Fibroblast of villous mesenchyme (primary cell): Measurements from ENCODE around the gene MBNL1. TPM values are rescaled to one million over a fixed set of nuclear protein-coding genes. Genes with fewer than 3 reads are reported as not detected.

ENCODE experiments used
- DNase-seq: peaks from one replicate; pipeline ENCODE4 v3.0.0-alpha.2; 2010; ENCODE audit warnings: low read depth
- H3K4me3 ChIP-seq: 2 replicates; pipeline ENCODE4 v1.5.1; 2011; ENCODE audit warnings: low read depth, mild to moderate bottlenecking, low read length
- total RNA-seq: library from RNA; depleted of rRNA; stranded (reverse); fragments of >200 nt; gene quantifications from 2 replicates; pipeline ENCODE4 v1.2.3, GENCODE V29; 2012
- TF ChIP-seq, protein P1 (sequence below): IDR thresholded peaks from 2 replicates; pipeline ENCODE4 v1.5.1; 2012; ENCODE audit warnings: low read depth, mild to moderate bottlenecking, low read length; ENCODE audit not compliant: insufficient read depth

Gene MBNL1
- total RNA-seq, 1 donor = 440 TPM

DNA sequence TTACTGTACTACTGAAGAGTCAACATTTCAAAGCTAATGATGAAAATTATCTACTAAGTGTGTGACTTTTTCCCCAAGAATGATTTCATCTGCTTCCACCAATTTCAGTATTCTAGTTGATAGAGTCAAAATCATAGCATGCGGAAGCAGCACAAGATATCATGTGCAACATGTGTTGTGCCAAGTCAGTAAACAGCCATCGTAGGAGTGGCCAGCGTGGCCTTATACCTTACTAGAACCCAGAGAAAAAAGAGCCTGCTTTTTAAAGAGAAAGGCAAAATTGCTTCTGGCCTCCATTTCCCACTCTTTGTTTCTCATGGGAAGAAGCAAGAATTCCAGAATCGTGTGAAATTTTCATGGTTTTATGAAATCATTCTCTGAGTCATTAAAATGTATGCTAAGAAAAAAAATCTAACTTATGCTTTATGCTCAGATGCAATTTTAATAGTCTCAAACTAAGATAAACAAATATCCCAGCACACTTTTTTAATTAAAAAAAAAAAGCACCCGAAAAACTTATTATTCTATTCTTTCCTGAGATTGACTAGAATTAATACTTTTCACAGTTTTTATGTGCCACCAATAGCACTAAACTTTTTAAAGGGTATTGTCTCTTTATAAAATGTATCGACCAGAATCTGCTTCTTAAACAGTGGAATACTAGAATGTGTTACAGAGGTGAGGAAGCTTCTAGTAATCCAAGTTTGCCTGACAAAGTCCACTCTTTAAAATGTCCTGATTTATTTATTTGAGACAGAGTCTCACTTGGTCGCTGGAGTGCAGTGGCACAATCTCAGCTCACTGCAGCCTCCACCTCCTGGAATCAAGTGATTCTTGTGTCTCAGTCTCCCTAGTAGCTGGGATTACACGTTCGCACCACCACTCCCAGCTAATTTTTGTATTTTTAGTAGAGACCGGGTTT, 87.3 kb downstream of the MBNL1 start:
- no peak for DNase-seq

DNA sequence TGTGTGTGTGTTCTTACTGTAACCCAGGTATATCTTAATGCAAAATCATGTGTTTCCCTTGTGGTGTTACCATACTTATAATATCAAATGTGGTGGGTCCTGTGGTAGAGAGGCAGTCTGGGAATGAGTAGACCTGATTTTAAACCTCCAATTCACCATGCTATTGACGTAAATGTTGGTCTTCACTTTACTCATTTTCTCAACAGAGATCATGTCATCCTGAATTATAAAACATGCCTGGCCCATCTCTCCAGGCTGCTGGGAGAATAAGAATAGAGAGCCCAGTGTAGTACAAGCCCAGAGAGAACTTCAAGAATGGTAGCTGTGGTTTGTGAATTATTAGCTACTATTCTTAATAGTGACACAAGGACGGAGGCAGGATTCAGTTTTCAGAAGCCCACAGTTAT, 88.1 kb downstream of the MBNL1 start:
- no peak overlapping the region for H3K4me3 ChIP-seq
- no peak for DNase-seq
- TF ChIP-seq, protein P1, sequence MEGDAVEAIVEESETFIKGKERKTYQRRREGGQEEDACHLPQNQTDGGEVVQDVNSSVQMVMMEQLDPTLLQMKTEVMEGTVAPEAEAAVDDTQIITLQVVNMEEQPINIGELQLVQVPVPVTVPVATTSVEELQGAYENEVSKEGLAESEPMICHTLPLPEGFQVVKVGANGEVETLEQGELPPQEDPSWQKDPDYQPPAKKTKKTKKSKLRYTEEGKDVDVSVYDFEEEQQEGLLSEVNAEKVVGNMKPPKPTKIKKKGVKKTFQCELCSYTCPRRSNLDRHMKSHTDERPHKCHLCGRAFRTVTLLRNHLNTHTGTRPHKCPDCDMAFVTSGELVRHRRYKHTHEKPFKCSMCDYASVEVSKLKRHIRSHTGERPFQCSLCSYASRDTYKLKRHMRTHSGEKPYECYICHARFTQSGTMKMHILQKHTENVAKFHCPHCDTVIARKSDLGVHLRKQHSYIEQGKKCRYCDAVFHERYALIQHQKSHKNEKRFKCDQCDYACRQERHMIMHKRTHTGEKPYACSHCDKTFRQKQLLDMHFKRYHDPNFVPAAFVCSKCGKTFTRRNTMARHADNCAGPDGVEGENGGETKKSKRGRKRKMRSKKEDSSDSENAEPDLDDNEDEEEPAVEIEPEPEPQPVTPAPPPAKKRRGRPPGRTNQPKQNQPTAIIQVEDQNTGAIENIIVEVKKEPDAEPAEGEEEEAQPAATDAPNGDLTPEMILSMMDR = no peak

More for the DNA sequence above, 87.3 kb downstream of the MBNL1 start:
- TF ChIP-seq, protein P1 = no peak
- H3K4me3 ChIP-seq = no peak overlapping the region

DNA sequence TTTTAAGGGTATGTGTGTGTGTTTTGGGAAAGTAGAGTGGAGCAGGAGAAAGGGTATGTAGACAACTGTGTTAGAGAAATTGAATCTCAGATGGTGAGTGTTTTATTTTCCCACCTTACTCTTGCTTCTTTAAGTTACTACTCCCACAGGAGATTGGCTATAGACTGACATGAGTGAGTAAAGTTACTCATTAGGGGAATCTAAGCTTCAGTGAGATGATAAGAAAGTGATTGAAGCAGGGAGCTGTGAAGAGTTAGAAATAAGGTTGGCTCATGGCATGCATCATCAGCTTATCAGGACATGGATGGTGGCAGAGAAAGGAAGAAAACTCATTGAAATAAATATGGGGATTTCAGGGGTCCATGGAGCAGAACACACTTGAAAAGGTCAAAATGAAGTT, 88.9 kb downstream of the MBNL1 start:
- TF ChIP-seq, protein P1 = no peak
- no peak overlapping the region for H3K4me3 ChIP-seq
- DNase-seq = no peak

DNA sequence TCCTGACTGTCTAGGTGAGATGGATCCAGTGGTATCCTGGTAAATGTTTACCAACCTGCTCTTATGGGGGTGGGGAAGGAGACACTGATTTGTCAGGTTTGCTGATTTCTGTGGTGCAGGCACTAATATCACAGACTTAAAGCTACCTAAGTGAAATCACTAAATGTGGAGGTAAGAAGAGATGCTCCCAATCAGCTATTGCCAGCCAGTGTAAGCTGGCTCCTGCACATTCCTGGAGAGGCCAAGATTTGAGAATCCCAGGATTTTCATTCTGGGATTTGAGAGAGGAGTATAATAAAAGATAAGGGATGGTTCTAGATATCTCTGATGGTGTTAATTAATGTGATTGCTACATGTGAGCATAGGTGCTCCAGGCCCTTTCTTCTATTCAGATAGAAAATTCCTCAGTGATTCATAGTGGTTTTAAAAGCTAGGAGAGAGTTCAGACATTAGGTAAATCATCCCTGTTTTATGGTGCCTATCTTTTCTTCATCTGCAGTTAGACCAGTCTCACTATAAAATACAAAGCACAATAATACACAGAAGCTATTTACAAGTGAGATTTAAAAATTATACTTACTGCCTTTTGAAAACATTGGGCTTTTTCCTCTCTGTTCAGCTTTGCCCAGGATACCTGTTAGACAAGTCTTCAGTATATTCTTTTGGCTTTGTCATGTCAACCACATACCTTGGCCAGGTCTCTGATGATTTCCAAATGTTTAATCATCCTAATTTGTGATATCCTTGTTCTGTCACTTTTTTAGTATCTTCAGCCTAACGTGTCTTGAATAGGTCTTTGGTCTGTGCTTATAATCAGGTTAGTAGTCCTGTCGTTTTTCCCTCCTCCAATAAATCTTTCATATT, 90.9 kb downstream of the MBNL1 start:
- TF ChIP-seq, protein P1 = no peak
- H3K4me3 ChIP-seq = no peak overlapping the region
- peak; percentile 45 for DNase-seq

DNA sequence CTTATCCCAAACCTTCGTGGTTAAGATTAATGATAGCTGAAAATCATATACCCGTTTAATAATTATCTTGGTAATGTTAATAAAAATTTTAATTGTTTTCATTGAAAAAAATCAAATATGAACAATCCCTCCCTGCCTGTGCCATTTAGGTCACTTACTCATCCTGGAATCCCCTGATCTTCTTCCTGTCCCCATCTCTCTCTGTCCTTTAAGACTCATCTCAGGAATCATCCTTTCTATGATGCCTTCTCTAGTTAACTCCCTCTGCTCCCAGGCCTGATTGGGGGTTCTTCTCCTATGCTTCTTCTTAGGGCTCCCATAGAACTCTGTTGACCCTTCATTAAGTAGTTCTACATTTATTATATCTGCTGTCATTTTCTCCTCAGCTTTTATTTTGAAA, 91.6 kb downstream of the MBNL1 start:
- H3K4me3 ChIP-seq = no peak overlapping the region
- no peak for DNase-seq

DNA sequence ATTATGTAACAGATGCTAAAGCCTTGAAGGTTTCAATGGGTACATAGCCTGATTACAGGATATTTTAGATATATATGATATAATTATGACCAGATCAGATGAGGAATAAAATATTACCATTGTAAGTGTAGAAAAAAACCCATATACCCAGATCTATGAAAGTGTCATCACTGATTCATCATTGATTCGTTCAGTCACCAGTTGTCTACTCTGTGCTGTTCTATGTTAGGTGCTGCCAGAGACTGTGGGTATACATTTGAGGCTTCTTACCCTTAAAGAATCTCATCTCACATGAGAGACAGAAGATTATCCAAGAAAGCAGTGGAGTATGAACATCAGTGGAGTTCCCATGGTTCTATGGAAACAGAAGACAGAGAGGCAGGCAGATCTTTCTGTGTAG, 92.2 kb downstream of the MBNL1 start:
- TF ChIP-seq, protein P1 = no peak
- H3K4me3 ChIP-seq = no peak overlapping the region
- no peak for DNase-seq

More for the DNA sequence above, 91.6 kb downstream of the MBNL1 start:
- TF ChIP-seq, protein P1 = no peak
